HepG2 (cell line): ENCODE results near the gene STX2. TPM values are rescaled to one million over a fixed set of nuclear protein-coding genes. Genes with fewer than 3 reads are reported as not detected.
A peak's percentile ranks its signal among the peaks of the same experiment; 100 is the strongest.

Source experiments
- ASH2L ChIP-seq: fragments of 300-600, 200-600 bp; sonication (generic); IDR thresholded peaks from 2 replicates; pipeline ENCODE4 v1.7.0; 2017; ENCODE audit warnings: low read depth, mild to moderate bottlenecking, moderate library complexity, mixed read lengths, low read length; ENCODE audit not compliant: insufficient read length
- GMEB1 ChIP-seq: sonication (generic); formaldehyde crosslinking; IDR thresholded peaks from 2 replicates; pipeline ENCODE4 v1.5.1; 2020; ENCODE audit warnings: missing genetic modification reagents, mild to moderate bottlenecking, borderline replicate concordance
- MTF2 ChIP-seq: sonication (generic); formaldehyde crosslinking; IDR thresholded peaks from 2 replicates; pipeline ENCODE4 v1.5.0; 2020; ENCODE audit warnings: missing genetic modification reagents, borderline replicate concordance
- NR3C1 ChIP-seq: sonication (generic); formaldehyde crosslinking; IDR thresholded peaks from 2 replicates; pipeline ENCODE4 v1.4.0; 2020; ENCODE audit warnings: missing genetic modification reagents
- SMAD1 ChIP-seq: sonication (generic); formaldehyde crosslinking; IDR thresholded peaks from 2 replicates; pipeline ENCODE4 v1.4.0; 2020; ENCODE audit warnings: missing genetic modification reagents, low read depth, mild to moderate bottlenecking, borderline replicate concordance
- ZBTB40 ChIP-seq, 2 experiments: fragments of 450-650 bp in 1 of 2; sonication (generic) in 1 of 2; formaldehyde crosslinking in 1 of 2; IDR thresholded peaks; 2 replicates each; pipeline versions ENCODE4 v1.6.1 to v1.8.0; 2016 to 2022; ENCODE audit warnings: antibody characterized with exemption in 1 of 2, mild to moderate bottlenecking in 1 of 2, missing genetic modification reagents in 1 of 2
- ZBTB42 ChIP-seq: sonication (generic); formaldehyde crosslinking; IDR thresholded peaks from 2 replicates; pipeline ENCODE4 v1.5.0; 2020; ENCODE audit warnings: mild to moderate bottlenecking, missing genetic modification reagents
- ZNF704 ChIP-seq: sonication (generic); formaldehyde crosslinking; IDR thresholded peaks from 2 replicates; pipeline ENCODE4 v1.8.1; 2023; ENCODE audit warnings: mild to moderate bottlenecking, inconsistent platforms, moderate library complexity, missing genetic modification reagents, borderline replicate concordance
- ZNF747 ChIP-seq: sonication (generic); formaldehyde crosslinking; IDR thresholded peaks from 2 replicates; pipeline ENCODE4 v1.8.1; 2023; ENCODE audit warnings: missing genetic modification reagents, mild to moderate bottlenecking, borderline replicate concordance
- polyA plus RNA-seq, 8 experiments: library from polyadenylated mRNA; depleted of rRNA in 3 of 8; stranded (reverse) in 7 of 8; unstranded in 1 of 8; fragments of >200 nt; fragmentation: Illumina TruSeq in 4 of 8; extraction: Trizol in 4 of 8; gene quantifications; 2 replicates each; pipeline versions ENCODE4 v1.2.1 to v1.2.3, GENCODE V29; 2011 to 2016; ENCODE audit warnings: low read depth in 4 of 8, missing spikeins in 1 of 8, mixed read lengths in 1 of 8; ENCODE audit not compliant: insufficient read depth in 1 of 8
- total RNA-seq, 5 experiments: library from RNA; depleted of rRNA; stranded (reverse); fragments of >200 nt; fragmentation: Illumina TruSeq; extraction: Trizol; gene quantifications; 2 replicates each; pipeline ENCODE4 v1.2.3, GENCODE V29; 2016; ENCODE audit warnings: low read depth in 1 of 5
- TF ChIP-seq, protein P1 (sequence below): IDR thresholded peaks from 2 replicates; pipeline ENCODE4 v1.6.1; 2016; ENCODE audit warnings: missing compliant biosample characterization, missing genetic modification reagents, borderline replicate concordance
- TF ChIP-seq, protein P2 (sequence below): sonication (generic); formaldehyde crosslinking; conservative IDR thresholded peaks from 2 replicates; pipeline ENCODE4 v1.4.0; 2020; ENCODE audit warnings: missing genetic modification reagents

The STX2 gene
- total and polyA plus RNA-seq, 2 of the 13 experiments (the other 11 are each of a cell fraction or from before 2014, with no cell fraction given): 13.4 to 25.1 TPM

GRCh38 chr12:130872179-130873096 lies 33.4 kb upstream of the STX2 start (continued):
- TF ChIP-seq ZBTB40 (IDR thresholded peaks at IDR 0.05): no peak
- no peak for TF ChIP-seq ZBTB40 (CRISPR knock-in tag; IDR thresholded peaks at IDR 0.05)
- TF ChIP-seq, protein P1, sequence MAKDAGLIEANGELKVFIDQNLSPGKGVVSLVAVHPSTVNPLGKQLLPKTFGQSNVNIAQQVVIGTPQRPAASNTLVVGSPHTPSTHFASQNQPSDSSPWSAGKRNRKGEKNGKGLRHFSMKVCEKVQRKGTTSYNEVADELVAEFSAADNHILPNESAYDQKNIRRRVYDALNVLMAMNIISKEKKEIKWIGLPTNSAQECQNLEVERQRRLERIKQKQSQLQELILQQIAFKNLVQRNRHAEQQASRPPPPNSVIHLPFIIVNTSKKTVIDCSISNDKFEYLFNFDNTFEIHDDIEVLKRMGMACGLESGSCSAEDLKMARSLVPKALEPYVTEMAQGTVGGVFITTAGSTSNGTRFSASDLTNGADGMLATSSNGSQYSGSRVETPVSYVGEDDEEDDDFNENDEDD (CRISPR knock-in tag): peak; percentile 64; the same call in 1 of the 2 replicates
- TF ChIP-seq, protein P2, sequence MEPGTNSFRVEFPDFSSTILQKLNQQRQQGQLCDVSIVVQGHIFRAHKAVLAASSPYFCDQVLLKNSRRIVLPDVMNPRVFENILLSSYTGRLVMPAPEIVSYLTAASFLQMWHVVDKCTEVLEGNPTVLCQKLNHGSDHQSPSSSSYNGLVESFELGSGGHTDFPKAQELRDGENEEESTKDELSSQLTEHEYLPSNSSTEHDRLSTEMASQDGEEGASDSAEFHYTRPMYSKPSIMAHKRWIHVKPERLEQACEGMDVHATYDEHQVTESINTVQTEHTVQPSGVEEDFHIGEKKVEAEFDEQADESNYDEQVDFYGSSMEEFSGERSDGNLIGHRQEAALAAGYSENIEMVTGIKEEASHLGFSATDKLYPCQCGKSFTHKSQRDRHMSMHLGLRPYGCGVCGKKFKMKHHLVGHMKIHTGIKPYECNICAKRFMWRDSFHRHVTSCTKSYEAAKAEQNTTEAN (CRISPR knock-in tag): no peak
- TF ChIP-seq SMAD1 (CRISPR knock-in tag): 0 out of 2 replicates have a peak, but pooled peaks have one; percentile 37
- no peak for TF ChIP-seq NR3C1 (CRISPR knock-in tag)
- TF ChIP-seq GMEB1 (CRISPR knock-in tag): peak; percentile 20; the same call in 1 of the 2 replicates
- no peak for TF ChIP-seq ZNF747
- TF ChIP-seq ASH2L: peak; percentile 45
- TF ChIP-seq MTF2 (CRISPR knock-in tag): no peak
- no peak; the same call in 1 of the 2 replicates for TF ChIP-seq ZNF704
- no peak for TF ChIP-seq ZBTB42 (CRISPR knock-in tag)
